Tibial artery (tissue), 4 donors: ENCODE results near the gene GNB1L.
A peak's percentile ranks its signal among the peaks of the same experiment; 100 is the strongest.

Experiments used
- DNase-seq, 2 donors: peaks; one replicate each; pipeline ENCODE4 v3.0.0-alpha.2; 2019
- H3K27ac ChIP-seq, 2 donors: fragments of 200-600 bp; sonication (generic) in 1 of 2; 1 replicate in 1 of 2; 2 replicates in 1 of 2; pipeline ENCODE4 v1.5.1; 2018 to 2019; ENCODE audit warnings: mild to moderate bottlenecking in 1 of 2
- H3K27me3 ChIP-seq, 2 donors: fragments of 200-600 bp; sonication (generic) in 1 of 2; one replicate each; pipeline versions ENCODE4 v1.5.1 to v1.6.0; 2016 to 2019
- H3K36me3 ChIP-seq, 3 donors: fragments of 200-600 bp; sonication (generic) in 2 of 3; one replicate each; pipeline ENCODE4 v1.5.1; 2016 to 2019; ENCODE audit warnings: mild to moderate bottlenecking in 2 of 3
- H3K4me1 ChIP-seq, 4 donors: fragments of 200-600 bp; sonication (generic) in 2 of 4; 1 replicate in 3 of 4; 2 replicates in 1 of 4; pipeline ENCODE4 v1.5.1; 2016 to 2019
- H3K4me3 ChIP-seq, 2 donors: fragments of 200-600 bp; sonication (generic) in 1 of 2; 1 replicate in 1 of 2; 2 replicates in 1 of 2; pipeline ENCODE4 v1.5.1; 2018 to 2019; ENCODE audit warnings: mild to moderate bottlenecking in 2 of 2
- H3K9me3 ChIP-seq, 3 donors: fragments of 200-600 bp; sonication (generic) in 1 of 3; one replicate each; pipeline ENCODE4 v1.5.1; 2016 to 2019
- CTCF ChIP-seq, 2 experiments: fragments of 200-600 bp in 1 of 2; fragments of 450-650 bp in 1 of 2; IDR thresholded peaks; one replicate each; pipeline ENCODE4 v1.5.1; 2017 to 2019; ENCODE audit warnings: antibody characterized with exemption in 2 of 2, mild to moderate bottlenecking in 1 of 2, moderate library complexity in 1 of 2
- intact Hi-C: fragments of 100-400 bp; cut with DNase I; formaldehyde crosslinking; loops from one replicate; pipeline ENCODE4 v1.15.0; 2023; ENCODE audit warnings: low total_unique reads

GNB1L gene

DNA sequence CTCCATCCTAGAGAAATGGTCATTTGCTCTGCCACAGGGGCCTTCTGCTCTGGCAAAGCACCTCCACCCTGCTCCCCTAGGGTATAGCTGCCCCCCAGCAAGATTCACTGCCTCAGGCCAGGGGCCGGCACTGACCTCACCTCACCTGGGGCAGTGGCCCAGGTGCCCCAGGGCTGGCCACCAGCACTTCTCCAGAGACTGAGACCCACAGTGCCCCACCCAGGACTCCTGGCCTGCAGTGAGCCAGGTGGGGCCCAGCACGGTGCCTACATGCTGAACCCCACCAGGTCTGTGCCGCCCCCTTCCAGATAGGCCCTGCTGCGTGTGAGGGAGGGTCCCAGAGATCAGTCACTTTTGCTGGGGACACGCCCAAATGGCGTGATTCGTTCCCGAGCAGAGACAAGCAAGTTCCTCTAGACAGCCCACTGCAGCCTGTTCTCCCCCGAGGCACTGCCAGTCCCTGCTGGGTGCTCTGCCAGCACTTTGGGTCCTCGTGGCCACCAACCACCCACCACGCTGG, 10.8 kb downstream of the GNB1L start:
- Histone ChIP-seq H3K4me1 (peaks cover 7 to 30% (median 21%) of the 10 kb centered on the region in 4 donors), H3K4me3 (peak overlapping the region in 1 of 2 donors; percentile 17), H3K27ac (peak overlapping the region; percentile 47 to 52), H3K9me3 (no peaks in the 10 kb centered on the region), H3K27me3 (no peaks in the 10 kb centered on the region), H3K36me3 (peaks cover 0 to 6% (median 5%) of the 10 kb centered on the region in 3 donors)
- DNase-seq, result no peak
- intact Hi-C loops, result no loop called here
- TF ChIP-seq CTCF (IDR thresholded peaks at IDR 0.05), result no peak

GRCh38 chr22:19843107-19843856, 11.4 kb downstream of the GNB1L start:
- no peak overlapping the region for H3K4me3 ChIP-seq
- peak overlapping the region; percentile 47 to 52 for H3K27ac ChIP-seq
- no peak for DNase-seq
- H3K4me1 ChIP-seq, result peaks cover 7 to 24% (median 21%) of the 10 kb centered on the region in 4 donors
- intact Hi-C loops, result no loop called here
- H3K36me3 ChIP-seq, result peaks cover 0 to 6% (median 5%) of the 10 kb centered on the region in 3 donors
- TF ChIP-seq CTCF (IDR thresholded peaks at IDR 0.05), result no peak
- no peaks in the 10 kb centered on the region for H3K27me3 ChIP-seq
- H3K9me3 ChIP-seq, result no peaks in the 10 kb centered on the region

DNA sequence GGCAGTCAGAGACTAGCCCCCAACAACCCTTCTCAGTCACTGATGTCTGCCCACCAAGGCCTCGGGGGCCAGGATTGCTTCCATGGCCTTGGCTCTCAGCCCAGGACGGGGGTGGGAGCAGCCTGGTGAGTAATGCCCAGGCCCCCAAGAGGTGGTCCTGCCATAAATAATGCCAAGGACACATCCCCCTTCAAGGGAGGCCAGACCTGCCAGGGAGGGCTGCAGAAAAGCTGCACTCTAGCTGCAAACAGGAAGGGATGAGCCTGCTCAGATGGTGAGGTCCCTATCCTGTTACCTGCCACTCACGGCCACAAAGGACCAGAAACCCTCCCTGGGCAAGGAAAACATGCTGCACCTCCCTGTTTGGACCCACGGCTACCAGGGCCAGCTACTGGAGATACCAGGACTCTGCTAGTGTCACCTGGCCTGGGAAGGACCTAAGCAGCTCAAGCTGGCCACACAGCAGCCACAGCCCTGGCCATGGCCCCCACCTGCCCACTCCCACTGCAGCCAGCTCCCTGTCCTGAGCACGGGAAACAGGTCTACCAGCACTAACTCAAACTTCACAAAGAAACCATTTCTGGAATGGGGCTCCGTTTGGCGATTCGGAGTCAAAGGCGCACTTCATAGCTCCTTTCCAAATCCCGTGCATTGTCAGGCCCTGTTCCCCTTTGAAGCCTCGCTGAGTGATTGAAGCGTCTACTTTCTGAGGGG, 12.1 kb downstream of the GNB1L start:
- intact Hi-C loops, result no loop called here
- H3K4me3 ChIP-seq, result no peak overlapping the region
- H3K36me3 ChIP-seq, result peaks cover 0 to 6% (median 5%) of the 10 kb centered on the region in 3 donors
- H3K27me3 ChIP-seq, result no peaks in the 10 kb centered on the region
- no peak overlapping the region for H3K27ac ChIP-seq
- no peak for TF ChIP-seq CTCF (IDR thresholded peaks at IDR 0.05)
- H3K4me1 ChIP-seq, result peaks cover 7 to 23% (median 20%) of the 10 kb centered on the region in 4 donors
- no peak for DNase-seq
- no peaks in the 10 kb centered on the region for H3K9me3 ChIP-seq

GRCh38 chr22:19841641-19842392, 12.9 kb downstream of the GNB1L start:
- intact Hi-C loops, result no loop called here
- Histone ChIP-seq H3K27me3 (no peaks in the 10 kb centered on the region), H3K9me3 (no peaks in the 10 kb centered on the region), H3K4me1 (peaks cover 7 to 23% (median 20%) of the 10 kb centered on the region in 4 donors), H3K4me3 (no peak overlapping the region), H3K27ac (no peak overlapping the region), H3K36me3 (peaks cover 0 to 2% (median under 1%) of the 10 kb centered on the region in 3 donors)
- DNase-seq, result no peak
- TF ChIP-seq CTCF (IDR thresholded peaks at IDR 0.05), result no peak

DNA sequence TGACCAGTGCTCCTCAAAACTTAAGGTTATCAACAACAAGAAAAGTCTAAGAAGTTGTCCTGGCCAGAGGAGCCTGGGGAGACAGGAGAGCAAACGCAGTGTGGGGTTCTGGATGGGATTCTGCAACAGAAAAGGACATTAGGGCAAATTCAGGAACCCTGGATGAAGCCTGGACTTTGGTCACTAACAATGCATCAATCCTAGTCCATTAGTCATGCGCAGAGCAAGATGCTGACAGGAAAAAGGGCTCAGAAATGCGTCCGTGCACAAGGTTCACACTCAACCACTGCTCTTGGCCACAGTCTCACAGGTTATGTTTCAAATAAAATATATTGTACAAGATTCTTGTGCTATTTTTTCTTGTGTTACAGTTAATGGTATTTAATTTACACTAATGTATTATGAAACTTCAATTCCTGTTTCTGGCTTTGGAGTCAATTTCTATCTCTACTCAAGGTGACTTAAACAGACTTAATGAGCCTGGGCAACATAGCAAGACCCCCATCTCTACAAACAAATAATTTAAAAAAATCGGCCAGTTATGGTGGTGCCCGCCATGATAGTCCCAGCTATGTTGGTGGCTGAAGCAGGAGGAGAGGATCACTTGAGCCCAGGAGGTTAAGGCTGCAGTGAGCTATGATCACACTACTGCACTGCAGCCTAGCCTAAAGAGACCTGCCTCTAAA, 13.6 kb downstream of the GNB1L start:
- no peak overlapping the region for H3K27ac ChIP-seq
- no peak for TF ChIP-seq CTCF (IDR thresholded peaks at IDR 0.05)
- intact Hi-C loops, result no loop called here
- no peak overlapping the region for H3K4me3 ChIP-seq
- peaks cover 7 to 23% (median 20%) of the 10 kb centered on the region in 4 donors for H3K4me1 ChIP-seq
- H3K27me3 ChIP-seq, result no peaks in the 10 kb centered on the region
- H3K36me3 ChIP-seq, result no peaks in the 10 kb centered on the region
- DNase-seq, result no peak
- no peaks in the 10 kb centered on the region for H3K9me3 ChIP-seq
